ENCODE results near the gene RFLNA. TPM values are rescaled to one million over a fixed set of nuclear protein-coding genes. Genes with fewer than 3 reads are reported as not detected.

RFLNA gene
- total and polyA plus RNA-seq, 2 experiments from 2014 or later = 3.9 to 20.4 TPM

GRCh38 chr12:124252964-124253363 is 41.9 kb upstream of the RFLNA start (continued):
- TF ChIP-seq CTCF (conservative IDR thresholded peaks at IDR 0.05; ENCODE audit: low read depth in 2 of 2) (no peak), CREB1 (CRISPR knock-in tag; IDR thresholded peaks at IDR 0.05; ENCODE audit: low read depth) (no peak), STAT1 (IDR thresholded peaks at IDR 0.05; ENCODE audit: unreplicated experiment) (no peak)

GRCh38 chr12:124254126-124254525 is 40.8 kb upstream of the RFLNA start:
- H3K27me3 Mint-ChIP-seq (ENCODE audit: insufficient read depth, low read depth, poor library complexity) = peaks cover 11% of the 10 kb centered on the region
- no peak overlapping the region for H3K27ac Mint-ChIP-seq
- no peak overlapping the region for H3K27ac ChIP-seq (ENCODE audit: low read depth)
- H3K4me1 Mint-ChIP-seq = peaks cover 24% of the 10 kb centered on the region
- H3K9me2 ChIP-seq (ENCODE audit: insufficient read depth) = no peaks in the 10 kb centered on the region
- ATAC-seq (no peak), DNase-seq (ENCODE audit: low spot score) (no peak)
- H3K9me3 Mint-ChIP-seq = no peaks in the 10 kb centered on the region
- no peaks in the 10 kb centered on the region for H3K36me3 Mint-ChIP-seq (ENCODE audit: low read depth)
- no peak overlapping the region for H3K4me2 ChIP-seq
- H3K4me3 ChIP-seq = no peak overlapping the region
- no peaks in the 10 kb centered on the region; the same call in 1 of the 2 replicates for H3K4me1 ChIP-seq (ENCODE audit: insufficient read depth)
- H3K4me3 Mint-ChIP-seq = no peak overlapping the region
- H2AFZ ChIP-seq = 0 out of 2 replicates have a peak overlapping the region, but pooled peaks have one; percentile 63
- no peaks in the 10 kb centered on the region for H3K79me2 ChIP-seq (replicated peaks; ENCODE audit: insufficient read depth)
- H3F3A ChIP-seq (replicated peaks; ENCODE audit: low read depth) = no peaks in the 10 kb centered on the region
- no peaks in the 10 kb centered on the region for H3K36me3 ChIP-seq (ENCODE audit: insufficient read depth)
- H3K27me3 ChIP-seq (ENCODE audit: insufficient read depth) = no peaks in the 10 kb centered on the region
- no peaks in the 10 kb centered on the region for H4K20me1 ChIP-seq (replicated peaks; ENCODE audit: insufficient read depth)
- TF ChIP-seq CTCF (conservative IDR thresholded peaks at IDR 0.05; ENCODE audit: low read depth in 2 of 2) = no peak
- TF ChIP-seq CREB1 (CRISPR knock-in tag; IDR thresholded peaks at IDR 0.05; ENCODE audit: low read depth) = no peak
- TF ChIP-seq EZH2phosphoT487 (IDR thresholded peaks at IDR 0.05; ENCODE audit: unreplicated experiment) = no peak
- TF ChIP-seq REST (IDR thresholded peaks at IDR 0.05; ENCODE audit: unreplicated experiment) = no peak
- TF ChIP-seq ZNF331 (CRISPR knock-in tag; IDR thresholded peaks at IDR 0.05; ENCODE audit: low read depth) = no peak
- no peak for TF ChIP-seq JUNB (IDR thresholded peaks at IDR 0.05; ENCODE audit: unreplicated experiment)
- TF ChIP-seq ETS1 (IDR thresholded peaks at IDR 0.05) = no peak
- no peak for TF ChIP-seq NANOG (IDR thresholded peaks at IDR 0.05; ENCODE audit: borderline replicate concordance)
- no peak for TF ChIP-seq ZNF114 (CRISPR knock-in tag; IDR thresholded peaks at IDR 0.05)
- TF ChIP-seq POLR2AphosphoS5 (IDR thresholded peaks at IDR 0.05; ENCODE audit: low read depth) = no peak
- TF ChIP-seq EZH2 (IDR thresholded peaks at IDR 0.05; ENCODE audit: low read depth, unreplicated experiment) = no peak
- no peak for TF ChIP-seq STAT1 (IDR thresholded peaks at IDR 0.05; ENCODE audit: unreplicated experiment)

All from GM23338 (cell line).